HG03354 (cell line): ENCODE measurements around the gene A4GNT.
A peak's percentile ranks its signal among the peaks of the same experiment; 100 is the strongest.
"Not testable (repeated sequence)": the region's sequence is repeated elsewhere in the genome, so short reads cannot be mapped to it uniquely, and the experiment has no call there.

Experiments used
- ATAC-seq: cut with Tn5 transposase; IDR thresholded peaks from one replicate; pipeline ENCODE4 v1.9.1; 2021; ENCODE audit warnings: mild to moderate bottlenecking; ENCODE audit not compliant: unreplicated experiment, poor library complexity, severe bottlenecking

The A4GNT gene

DNA sequence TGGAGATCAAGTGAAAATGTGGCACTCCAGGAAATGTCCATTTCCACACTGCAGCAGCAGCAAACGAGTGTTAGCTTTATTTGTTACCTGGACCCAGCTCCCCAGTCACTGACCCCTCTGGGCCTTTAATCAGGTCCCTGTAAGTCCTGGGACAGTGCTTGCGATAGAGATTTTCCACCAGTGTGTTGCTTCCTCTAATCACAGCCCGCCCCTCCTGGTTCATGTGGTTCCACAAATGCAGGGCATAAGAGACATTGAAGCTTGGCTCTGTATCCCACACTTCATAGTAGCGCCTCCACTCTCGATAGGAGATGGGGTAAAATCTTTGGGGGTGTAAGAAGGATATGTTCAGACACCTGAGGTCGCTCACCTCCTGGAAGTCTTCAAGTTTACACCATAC, 8.0 kb downstream of the A4GNT start:
- ATAC-seq: no peak

DNA sequence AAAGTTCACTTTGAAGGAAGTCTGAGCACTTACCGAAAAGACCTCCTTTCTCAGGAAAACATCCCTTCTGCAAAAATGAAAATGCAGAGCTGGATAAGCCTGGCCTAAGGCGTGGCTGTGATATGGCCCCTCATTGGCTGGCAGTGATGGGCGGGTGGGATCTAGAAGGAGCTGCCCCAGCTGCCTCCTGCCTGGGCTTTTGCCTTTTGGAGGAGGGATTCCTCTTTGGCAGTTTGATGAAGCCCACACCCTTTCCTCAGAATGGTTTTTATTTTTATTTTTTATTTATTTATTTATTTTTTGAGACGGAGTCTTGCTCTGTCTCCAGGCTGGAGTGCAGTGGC, 12.8 kb downstream of the A4GNT start:
- ATAC-seq: no peak

DNA sequence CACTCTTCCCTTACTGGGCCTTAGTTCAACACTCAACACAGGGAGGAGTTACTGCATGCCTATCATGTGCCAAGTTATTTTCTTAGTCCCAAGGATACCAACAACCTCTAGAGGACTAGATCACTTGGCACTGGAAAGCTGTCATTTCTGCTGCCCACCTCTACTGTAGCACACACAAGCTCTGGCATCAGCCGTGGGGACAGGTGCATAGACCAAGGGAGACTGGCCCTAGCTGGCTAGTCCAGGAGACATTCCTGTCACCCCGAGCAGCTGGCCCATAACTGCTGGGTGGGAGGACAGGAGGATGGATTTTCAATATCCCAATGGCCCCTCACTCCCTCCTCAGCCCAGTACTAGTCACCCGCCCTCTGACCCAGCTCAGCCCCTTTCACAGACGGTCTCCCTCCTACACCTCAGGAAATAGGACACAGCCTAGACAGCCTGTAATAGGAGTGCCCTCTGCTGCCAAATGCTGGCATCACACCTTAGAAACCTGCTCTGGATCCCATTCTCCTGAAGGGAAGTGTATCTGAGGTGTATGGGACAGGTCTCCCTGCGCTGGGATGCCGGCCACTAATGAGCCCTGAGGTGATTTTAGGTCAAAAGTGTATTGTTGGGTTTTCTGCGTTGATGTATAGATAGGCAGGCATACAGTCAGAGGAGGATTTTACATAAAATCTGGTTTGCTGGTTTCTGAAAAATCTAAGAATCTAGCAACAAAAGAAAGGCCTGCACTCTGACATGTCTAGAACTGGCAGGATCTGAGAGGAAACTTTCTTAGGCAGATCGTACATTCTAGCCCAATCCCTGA, 13.4 kb downstream of the A4GNT start:
- ATAC-seq: peak; percentile 72

DNA sequence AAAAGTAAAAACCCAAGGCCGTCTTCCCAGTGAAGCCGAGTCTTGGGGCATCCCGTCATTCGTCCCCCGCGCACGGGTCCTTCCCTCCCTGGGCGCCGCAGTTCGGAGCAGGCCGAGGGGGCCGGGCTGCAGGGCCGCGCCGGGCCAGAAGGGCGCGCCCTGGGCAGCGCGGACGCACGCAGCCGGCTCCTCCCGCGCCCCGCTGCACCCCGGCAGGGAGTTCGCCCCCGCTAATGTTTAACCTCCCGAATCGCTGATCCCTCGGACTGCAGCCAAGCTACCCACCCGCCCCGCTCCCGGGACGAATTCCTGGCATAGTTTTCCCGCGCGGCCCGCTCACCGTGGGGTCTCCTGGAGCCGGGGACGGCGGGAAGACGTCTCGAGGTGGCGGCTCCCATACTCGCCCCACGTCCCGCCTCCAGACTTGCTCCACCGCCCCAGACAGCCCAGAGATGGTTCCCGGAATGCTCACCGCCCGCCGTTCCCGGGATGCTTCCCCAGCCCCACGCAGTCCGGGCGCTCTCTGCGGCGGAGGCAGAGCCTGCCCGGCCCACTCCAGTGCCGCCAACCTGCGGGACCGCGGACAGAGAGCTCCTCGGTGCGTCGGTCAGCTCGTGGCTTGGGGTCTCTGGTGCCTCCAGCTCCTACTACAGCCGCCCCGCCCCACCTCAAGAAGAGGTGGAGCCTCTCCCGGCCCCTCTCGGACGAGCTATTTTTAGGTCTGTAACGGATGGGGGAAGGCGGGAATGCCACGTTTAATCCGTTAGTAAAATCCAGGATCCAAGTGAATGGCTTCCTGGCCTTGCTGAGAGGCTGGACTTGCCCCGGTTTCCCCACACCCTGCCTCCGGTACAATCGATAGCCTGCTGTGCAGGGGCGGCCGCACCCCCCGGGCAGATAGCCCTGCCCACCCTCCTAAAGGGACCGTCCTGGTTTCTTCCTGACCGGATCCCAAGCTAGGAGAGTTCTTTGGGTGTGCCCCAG, 16.9 kb downstream of the A4GNT start, which contains the start of gene DZIP1L:
DZIP1L (minus strand) TSS at position 621 of the 984 bp plus-strand sequence. CDS start 11,637 bp downstream, outside the sequence.
- ATAC-seq: peak; percentile 88

DNA sequence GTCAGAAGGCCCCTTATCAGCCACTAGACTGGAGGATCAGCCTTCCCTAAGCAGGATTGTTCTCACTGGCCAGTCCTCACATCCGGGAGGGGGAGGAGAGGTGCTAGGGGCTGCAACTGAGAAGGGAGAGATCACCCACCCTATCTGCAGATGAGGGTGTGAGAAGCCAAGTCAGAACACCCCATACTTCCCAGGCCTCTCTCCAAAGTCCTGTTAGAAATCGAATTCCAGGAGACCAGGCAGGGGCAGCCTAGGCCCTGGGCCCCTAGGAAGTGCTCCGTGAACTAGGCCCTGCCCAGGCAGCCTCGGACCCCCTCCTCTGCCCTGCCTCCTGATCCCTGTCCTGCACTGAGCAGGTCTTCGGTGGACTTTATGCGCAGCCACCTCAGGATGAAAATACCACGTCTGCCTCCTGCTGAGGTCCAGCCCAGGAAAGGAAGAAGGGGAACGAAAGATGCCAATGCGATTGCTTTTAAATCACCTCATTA, 17.7 kb downstream of the A4GNT start:
- ATAC-seq: no peak

DNA sequence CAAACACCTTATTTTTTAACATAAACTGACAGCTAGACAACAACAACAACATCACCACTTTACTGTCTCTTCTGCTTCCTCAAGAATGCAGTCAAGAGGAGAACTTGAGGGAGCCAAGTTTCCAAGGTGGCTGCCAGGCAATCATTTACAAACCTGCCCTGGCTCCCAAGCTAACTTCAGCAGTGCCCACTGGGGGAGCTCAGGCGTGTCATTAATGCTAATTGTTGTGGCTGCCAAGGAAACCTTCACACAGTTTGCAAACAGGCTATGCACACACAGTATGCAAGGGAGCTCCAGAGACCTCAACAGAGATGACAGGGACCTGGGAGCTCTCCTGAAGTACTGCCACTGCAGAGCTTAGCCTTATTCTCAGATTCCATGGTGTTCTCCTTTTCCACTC, 18.9 kb downstream of the A4GNT start:
- no peak for ATAC-seq

DNA sequence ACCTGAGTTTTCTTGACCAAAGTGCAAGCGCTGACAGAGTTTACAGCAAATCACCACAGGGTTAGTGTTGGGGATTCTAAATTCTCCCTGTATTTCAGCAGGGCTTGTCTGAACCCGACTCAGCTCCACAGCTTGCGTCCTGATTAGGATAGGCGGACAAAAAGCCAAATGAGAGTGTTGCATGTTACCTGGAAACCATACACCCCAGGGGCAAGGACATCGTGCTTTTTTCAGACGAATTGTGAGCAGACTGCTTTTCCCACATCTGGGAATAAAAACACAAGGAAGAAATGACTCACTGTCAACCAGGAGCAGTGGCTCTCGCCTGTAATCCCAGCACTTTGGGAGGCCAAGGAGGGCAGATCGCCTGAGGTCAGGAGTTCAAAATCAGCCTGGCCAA, 19.8 kb downstream of the A4GNT start:
- no peak for ATAC-seq

DNA sequence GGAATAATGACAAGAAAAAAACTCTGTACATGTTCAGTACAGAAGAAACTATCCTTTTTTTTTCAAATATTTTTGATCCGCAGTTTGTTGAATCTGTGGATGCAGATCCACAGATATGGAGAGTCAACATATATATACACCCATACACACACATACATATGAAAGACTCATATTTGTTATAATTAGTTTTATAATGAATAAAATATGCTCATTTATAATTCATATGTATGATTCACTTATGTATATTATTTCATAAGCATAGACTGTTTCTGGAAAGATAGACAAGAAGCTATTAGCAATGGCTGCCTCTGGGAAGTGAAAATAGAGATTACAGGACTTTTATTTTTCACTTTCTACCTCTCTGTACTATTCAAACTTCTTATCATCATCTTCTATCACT, 26.6 kb downstream of the A4GNT start:
- no peak for ATAC-seq

DNA sequence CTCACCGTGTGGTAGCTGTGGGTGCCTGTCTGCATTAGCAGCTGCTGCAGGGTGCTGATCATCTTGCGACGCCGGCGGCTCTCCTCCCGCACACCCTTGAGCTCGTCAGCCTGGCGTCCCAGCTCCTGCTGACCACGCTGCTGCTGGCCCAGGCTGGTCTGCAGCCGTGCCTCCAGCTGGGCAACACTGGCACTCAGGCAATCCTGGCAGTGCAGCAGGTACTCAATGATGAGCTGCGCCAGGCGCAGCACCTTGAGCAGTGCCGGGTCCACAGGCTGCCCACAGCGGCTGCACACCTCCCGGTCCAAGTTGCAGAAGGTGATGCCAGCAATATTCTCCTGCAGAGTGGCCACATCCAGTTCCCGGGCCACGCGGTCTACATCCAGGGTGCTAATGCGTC, 28.7 kb downstream of the A4GNT start:
- ATAC-seq: no peak

DNA sequence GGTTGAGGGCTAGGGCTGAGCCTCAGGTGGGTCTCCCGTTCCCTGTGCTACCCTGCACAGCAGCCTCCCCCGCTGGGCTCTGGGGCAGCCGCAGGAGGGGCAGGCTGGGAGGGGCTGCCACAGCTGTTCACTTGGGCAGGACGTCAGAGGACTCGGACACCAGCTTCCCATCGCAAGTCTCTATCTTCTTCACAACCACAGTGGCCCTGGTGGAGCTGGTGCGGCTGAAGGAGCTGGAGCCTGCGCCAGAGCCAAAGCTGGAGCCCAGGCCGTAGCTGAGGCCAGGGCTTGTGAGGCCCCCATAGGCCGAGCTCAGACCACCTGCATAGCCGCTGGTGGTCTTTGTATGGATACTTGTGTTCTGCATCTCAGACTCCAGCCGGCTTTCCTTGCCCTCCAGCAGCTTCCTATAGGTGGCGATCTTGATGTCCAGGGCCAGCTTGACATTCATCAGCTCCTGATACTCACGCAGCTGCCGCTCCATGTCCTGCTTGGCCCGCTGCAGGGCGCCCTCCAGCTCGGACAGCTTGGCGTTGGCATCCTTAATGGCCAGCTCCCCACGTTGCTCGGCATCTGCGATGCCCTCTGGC, 30.7 kb downstream of the A4GNT start:
- ATAC-seq: not testable (repeated sequence)

DNA sequence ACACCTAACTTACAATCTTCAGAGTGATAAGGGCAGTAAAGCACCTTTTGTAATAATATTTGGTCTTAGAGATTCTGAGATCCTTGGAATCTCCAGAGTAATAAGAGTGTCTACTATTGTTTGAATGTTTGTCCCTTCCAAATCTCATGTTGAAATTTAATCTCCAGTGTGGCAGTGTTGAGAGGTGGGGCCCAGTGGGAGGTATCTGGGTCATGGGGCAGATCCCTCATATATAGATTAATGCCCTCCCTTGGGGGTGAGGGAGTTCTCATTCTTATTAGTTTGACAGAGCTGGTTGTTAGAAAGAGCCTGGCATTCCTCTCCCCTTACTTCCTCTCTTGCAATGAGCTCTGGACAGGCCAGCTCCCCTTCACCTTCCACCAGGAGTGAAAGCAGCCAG, 32.8 kb downstream of the A4GNT start:
- ATAC-seq: no peak

DNA sequence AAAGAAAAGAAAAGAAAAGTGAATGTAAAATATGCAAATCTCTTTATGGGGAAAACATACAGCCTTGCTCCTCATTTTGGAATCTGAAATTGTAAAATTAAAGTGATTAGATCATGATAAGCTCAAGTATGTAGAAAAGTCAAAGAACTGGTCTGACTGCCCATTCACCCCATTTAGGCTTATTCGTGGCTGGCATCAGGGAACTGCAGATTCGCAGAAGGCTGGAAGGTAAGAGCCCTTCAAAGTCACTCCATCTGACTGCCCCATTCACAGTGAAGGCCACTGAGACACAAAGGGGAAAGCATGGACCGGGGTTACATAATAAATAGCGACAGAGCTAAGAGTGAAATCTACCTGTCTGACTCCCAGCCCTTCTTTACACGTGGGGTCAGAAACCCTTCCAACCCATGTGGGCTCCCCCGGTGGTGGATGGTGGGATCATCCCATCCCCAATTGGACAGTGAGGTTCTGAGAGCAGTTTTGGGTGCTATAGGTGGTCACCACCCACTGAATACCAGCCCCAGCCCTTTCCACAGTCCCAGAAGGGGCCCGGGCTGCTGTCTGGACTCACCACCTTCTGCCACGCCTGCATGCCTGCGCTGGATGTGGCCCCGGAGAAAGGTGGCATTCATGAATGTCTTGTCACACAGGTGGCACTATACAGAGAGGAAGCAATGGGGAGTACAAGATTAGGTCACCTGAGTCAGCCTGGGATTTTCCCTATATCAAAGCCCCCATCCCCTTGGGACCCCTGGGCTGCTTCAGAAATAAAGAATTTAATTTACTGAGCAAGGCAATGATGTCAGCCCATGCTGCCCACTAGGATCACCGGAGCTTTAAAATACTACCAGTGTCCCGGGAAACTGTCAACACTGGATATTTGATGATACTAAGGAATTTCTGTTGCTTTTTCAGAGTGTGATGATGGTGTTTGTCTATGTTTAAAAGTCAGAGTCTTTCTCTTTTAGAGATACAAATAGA, 34.7 kb downstream of the A4GNT start:
- peak; percentile 70 for ATAC-seq

DNA sequence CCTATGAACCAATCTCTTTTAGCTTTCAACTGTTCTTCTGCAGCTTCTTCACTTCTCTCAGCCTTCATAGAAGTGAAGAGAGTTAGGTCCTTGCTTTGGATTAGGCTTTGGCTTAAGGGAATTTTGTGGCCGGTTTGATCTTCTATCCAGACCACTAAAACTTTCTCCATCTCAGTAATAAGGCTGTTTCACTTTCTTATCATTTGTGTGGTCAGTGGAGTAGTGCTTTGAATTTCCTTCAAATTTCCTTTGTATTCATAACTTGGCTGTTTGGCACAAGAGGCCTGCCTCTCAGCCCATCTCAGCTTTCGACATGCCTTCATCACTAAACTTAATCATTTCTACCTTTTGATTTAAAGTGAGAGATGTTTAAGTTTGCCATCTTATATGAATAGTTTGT, 38.5 kb downstream of the A4GNT start:
- no peak for ATAC-seq

DNA sequence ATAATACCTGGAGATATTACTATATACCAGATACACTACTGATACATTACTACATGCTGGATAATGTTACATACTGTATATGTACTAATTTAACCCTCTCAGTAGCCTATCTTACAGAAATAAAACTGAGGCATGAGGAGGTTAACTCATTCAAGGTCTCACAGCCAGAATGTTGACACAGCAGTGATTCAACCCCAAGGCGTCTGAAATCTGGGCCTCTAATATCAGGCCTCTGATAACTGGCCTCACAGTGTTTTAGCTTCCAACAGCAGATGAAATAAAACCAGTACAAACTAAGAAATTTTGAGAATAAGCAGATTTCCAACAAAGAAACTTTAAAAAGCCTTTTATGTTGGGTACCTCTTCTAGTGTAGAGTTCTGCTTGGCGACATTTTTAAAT, 40.2 kb downstream of the A4GNT start:
- no peak for ATAC-seq

DNA sequence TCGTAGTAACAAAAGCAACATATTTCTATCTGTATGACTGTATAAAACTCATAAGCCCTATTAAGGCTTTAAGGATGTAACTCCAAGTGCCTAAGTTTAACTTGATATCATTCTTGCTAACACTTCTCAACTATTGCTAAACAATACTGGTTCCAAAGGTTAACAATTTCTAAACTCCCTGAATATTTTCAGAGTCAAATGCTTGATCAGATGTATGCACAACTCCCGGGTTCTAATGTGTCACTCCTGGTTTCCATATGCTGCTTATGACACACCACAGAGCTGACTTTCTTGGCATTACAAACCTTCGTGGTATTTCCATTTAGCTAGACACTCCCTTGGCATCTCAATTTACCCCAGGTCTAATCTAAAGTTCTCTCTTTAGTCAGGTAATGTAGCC, 43.1 kb downstream of the A4GNT start:
- no peak for ATAC-seq

DNA sequence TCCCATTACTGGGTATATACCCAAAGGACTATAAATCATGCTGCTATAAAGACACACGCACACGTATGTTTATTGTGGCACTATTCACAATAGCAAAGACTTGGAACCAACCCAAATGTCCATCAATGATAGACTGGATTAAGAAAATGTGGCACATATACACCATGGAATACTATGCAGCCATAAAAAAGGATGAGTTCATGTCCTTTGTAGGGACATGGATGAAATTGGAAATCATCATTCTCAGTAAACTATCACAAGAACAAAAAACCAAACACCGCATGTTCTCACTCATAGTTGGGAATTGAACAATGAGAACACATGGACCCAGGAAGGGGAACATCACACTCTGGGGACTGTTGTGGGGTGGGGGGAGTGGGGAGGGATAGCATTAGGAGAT, 46.4 kb downstream of the A4GNT start:
- ATAC-seq: not testable (repeated sequence)

DNA sequence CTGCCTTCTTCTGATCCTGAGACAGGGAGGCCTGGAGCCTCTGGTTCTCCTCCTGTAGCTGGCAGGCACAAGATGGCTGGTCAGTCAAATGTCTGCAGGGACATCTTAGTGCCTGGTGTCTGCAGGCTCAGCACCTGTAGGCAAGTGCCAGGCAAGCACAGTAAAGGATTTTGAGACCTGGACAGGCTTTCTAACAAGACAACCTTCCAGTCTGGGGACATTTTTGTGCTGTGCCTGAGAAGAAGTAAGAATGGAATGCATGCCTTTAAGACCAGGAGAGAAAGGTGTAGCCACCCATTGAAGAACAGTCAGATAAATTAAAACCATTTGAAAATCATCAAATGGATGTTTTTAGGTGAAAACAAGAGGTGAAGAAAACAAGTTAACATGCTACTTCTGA, 48.0 kb downstream of the A4GNT start:
- ATAC-seq: no peak

DNA sequence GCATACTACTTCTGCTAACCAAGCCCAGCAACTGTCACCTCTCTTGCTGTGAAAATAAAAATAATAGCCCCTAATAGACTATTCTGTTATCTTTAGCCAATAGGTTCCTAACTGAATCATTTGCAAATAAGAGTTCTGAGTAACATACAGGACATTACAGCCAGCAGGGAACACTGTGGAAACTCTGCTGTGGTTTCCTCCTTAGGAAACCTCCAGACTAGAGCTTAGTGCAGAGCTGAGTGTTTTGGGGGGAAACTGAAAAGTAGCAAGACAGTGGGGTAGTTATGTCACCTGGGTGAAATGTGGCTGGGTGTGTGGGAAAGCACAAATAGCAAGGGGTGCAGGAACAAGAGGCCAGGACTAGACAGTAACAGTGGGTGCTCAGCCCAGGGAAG, 49.2 kb downstream of the A4GNT start:
- peak; percentile 31 for ATAC-seq
